Peyer's patch (tissue), 4 donors: ENCODE results near the gene GUCA2B.

ENCODE experiments used
- CTCF ChIP-seq, 6 experiments: fragments of 450-650 bp in 4 of 6; fragments of 200-600 bp in 2 of 6; sonication (generic) in 1 of 6; IDR thresholded peaks; one replicate each; pipeline ENCODE4 v1.5.1; 2017 to 2019; ENCODE audit warnings: antibody characterized with exemption in 6 of 6, mild to moderate bottlenecking in 3 of 6, moderate library complexity in 1 of 6
- POLR2A ChIP-seq, 2 donors: fragments of 450-650 bp; IDR thresholded peaks; one replicate each; pipeline ENCODE4 v1.5.1; 2017; ENCODE audit warnings: antibody characterized with exemption in 2 of 2, mild to moderate bottlenecking in 2 of 2, moderate library complexity in 2 of 2

- no peak for TF ChIP-seq POLR2A (IDR thresholded peaks at IDR 0.05)
- no peak for TF ChIP-seq CTCF (IDR thresholded peaks at IDR 0.05)
Measured at GRCh38 chr1:42118125-42118524, 35.1 kb upstream of the GUCA2B start.
